ENCODE measurements around the gene RFC5.

GRCh38 chr12:117967043-117967442, 49.5 kb upstream of the RFC5 start:
- no peak for TF ChIP-seq CTCF (IDR thresholded peaks at IDR 0.05)
- no peak for TF ChIP-seq POLR2A (IDR thresholded peaks at IDR 0.05)
